ENCODE results near the gene DENND1C.

Gene DENND1C

GRCh38 chr19:6442087-6442688, 39.4 kb downstream of the DENND1C start:
- TF ChIP-seq CTCF (IDR thresholded peaks at IDR 0.05; ENCODE audit: low read depth, low read length, poor library complexity, severe bottlenecking) (no peak), EZH2phosphoT487 (IDR thresholded peaks at IDR 0.05; ENCODE audit: borderline replicate concordance, low read length) (no peak)
- 0 out of 2 replicates have a peak, but pooled peaks cover 3% of the 10 kb centered on the region for H3K4me1 ChIP-seq (ENCODE audit: control insufficient read depth, low read length)
- H3K9me3 ChIP-seq (ENCODE audit: control insufficient read depth, insufficient read depth, low read length): no peaks in the 10 kb centered on the region
- H3K27ac ChIP-seq (ENCODE audit: low read depth, low read length): no peak overlapping the region
- H3K27me3 ChIP-seq (ENCODE audit: control insufficient read depth, low read length): no peaks in the 10 kb centered on the region
- H3K79me2 ChIP-seq (ENCODE audit: control insufficient read depth, low read length): no peaks in the 10 kb centered on the region
- no peaks in the 10 kb centered on the region; the same call in 1 of the 2 replicates for H3K36me3 ChIP-seq (ENCODE audit: control insufficient read depth, low read length)
- H3F3A ChIP-seq (ENCODE audit: control insufficient read depth, insufficient read depth): no peaks in the 10 kb centered on the region; the same call in 1 of the 2 replicates
- H3K4me3 ChIP-seq (ENCODE audit: low read length): no peak overlapping the region
- H3K4me2 ChIP-seq (ENCODE audit: low read length): no peak overlapping the region
- H3K9me2 ChIP-seq (replicated peaks; ENCODE audit: control insufficient read depth, low read length): no peaks in the 10 kb centered on the region
- no peaks in the 10 kb centered on the region for H4K20me1 ChIP-seq (ENCODE audit: control insufficient read depth, insufficient read depth, low read depth, low read length)

DNA sequence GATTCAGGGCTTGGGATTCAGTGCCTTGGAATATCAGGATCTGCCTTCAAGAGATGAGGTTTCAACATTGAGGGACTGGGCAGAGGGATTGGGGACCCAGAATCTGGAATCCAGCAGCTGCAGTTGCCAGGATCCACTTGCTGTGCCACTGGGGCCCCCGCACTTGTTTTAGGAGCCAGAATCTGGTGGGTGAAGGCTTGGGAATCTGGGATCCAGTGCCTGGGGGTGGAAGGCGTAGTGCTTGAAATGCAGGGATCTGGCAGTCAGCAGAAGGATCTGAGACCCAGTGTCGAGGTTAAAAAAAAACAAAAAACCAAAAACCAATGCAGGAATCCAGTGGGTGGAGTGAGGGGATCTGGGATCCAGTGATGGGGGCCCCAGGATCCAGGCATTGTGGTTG, 40.7 kb downstream of the DENND1C start:
- Histone ChIP-seq H3K4me1 (ENCODE audit: control insufficient read depth, low read length) (0 out of 2 replicates have a peak, but pooled peaks cover 3% of the 10 kb centered on the region), H3K27ac (ENCODE audit: low read depth, low read length) (no peak overlapping the region), H3K4me2 (ENCODE audit: low read length) (no peak overlapping the region), H3K79me2 (ENCODE audit: control insufficient read depth, low read length) (no peaks in the 10 kb centered on the region), H3K36me3 (ENCODE audit: control insufficient read depth, low read length) (no peaks in the 10 kb centered on the region; the same call in 1 of the 2 replicates), H3F3A (ENCODE audit: control insufficient read depth, insufficient read depth) (no peaks in the 10 kb centered on the region), H4K20me1 (ENCODE audit: control insufficient read depth, insufficient read depth, low read depth, low read length) (no peaks in the 10 kb centered on the region), H3K9me3 (ENCODE audit: control insufficient read depth, insufficient read depth, low read length) (no peaks in the 10 kb centered on the region), H3K27me3 (ENCODE audit: control insufficient read depth, low read length) (no peaks in the 10 kb centered on the region), H3K9me2 (replicated peaks; ENCODE audit: control insufficient read depth, low read length) (no peaks in the 10 kb centered on the region), H3K4me3 (ENCODE audit: low read length) (no peak overlapping the region)
- TF ChIP-seq EZH2phosphoT487 (IDR thresholded peaks at IDR 0.05; ENCODE audit: borderline replicate concordance, low read length) (no peak), CTCF (IDR thresholded peaks at IDR 0.05; ENCODE audit: low read depth, low read length, poor library complexity, severe bottlenecking) (no peak)

DNA sequence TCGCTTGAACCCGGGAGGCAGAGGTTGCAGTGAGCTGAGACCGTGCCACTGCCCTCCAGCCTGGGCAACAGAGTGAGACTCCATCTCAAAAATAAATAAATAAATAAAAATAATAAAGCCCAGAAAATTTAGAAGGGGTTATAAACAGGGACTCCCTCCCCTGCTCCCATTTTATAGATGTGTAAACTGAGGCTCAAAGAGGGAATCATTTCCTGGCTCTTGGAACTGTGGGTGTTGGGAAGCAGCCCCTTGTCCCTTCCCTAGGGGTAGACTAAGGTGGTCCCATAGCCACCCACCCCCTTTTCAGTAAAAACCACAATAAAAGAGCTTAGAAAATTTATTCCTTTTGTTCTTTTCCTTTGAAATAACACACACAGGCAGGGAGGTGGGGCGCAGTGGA, 41.8 kb downstream of the DENND1C start:
- Histone ChIP-seq H3K79me2 (ENCODE audit: control insufficient read depth, low read length) (no peaks in the 10 kb centered on the region), H3K4me3 (ENCODE audit: low read length) (no peak overlapping the region), H3K36me3 (ENCODE audit: control insufficient read depth, low read length) (no peaks in the 10 kb centered on the region; the same call in 1 of the 2 replicates), H3K9me2 (replicated peaks; ENCODE audit: control insufficient read depth, low read length) (no peaks in the 10 kb centered on the region), H4K20me1 (ENCODE audit: control insufficient read depth, insufficient read depth, low read depth, low read length) (no peaks in the 10 kb centered on the region), H3K4me1 (ENCODE audit: control insufficient read depth, low read length) (0 out of 2 replicates have a peak, but pooled peaks cover 3% of the 10 kb centered on the region), H3F3A (ENCODE audit: control insufficient read depth, insufficient read depth) (no peaks in the 10 kb centered on the region), H3K4me2 (ENCODE audit: low read length) (no peak overlapping the region), H3K27ac (ENCODE audit: low read depth, low read length) (no peak overlapping the region), H3K27me3 (ENCODE audit: control insufficient read depth, low read length) (no peaks in the 10 kb centered on the region), H3K9me3 (ENCODE audit: control insufficient read depth, insufficient read depth, low read length) (no peaks in the 10 kb centered on the region)
- TF ChIP-seq CTCF (IDR thresholded peaks at IDR 0.05; ENCODE audit: low read depth, low read length, poor library complexity, severe bottlenecking) (no peak), EZH2phosphoT487 (IDR thresholded peaks at IDR 0.05; ENCODE audit: borderline replicate concordance, low read length) (no peak)

Data from DOHH2 (cell line).